AG09319 (cell line): ENCODE data around the gene INPP4B.

Experiments
- DNase-seq: peaks from one replicate; pipeline ENCODE4 v3.0.0-alpha.2; 2010; ENCODE audit warnings: low read depth; ENCODE audit errors: extremely low read depth
- TF ChIP-seq, protein P1 (sequence below): IDR thresholded peaks from 2 replicates; pipeline ENCODE4 v1.5.1; 2011; ENCODE audit warnings: low read depth, mild to moderate bottlenecking, inconsistent platforms, low read length, moderate library complexity

The INPP4B gene

DNA sequence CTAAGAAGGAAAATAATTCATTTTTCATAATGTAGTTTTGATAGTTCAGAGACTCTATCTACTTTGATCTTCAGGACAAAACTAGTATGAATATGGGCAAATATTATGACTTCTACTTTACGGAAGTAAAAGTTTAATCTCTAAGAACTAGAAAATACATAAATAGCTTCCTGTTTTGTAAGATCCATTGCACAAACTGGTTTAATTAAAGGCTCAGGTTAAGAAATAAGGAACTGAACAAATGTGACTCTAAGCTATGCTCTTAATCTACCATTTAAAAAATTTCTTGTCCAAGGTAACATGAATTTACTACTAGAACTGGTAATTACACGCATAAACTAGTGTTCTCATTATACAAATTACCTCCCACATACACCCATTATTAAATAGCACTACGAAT, 360.6 kb downstream of the INPP4B start:
- no peak for DNase-seq
- TF ChIP-seq, protein P1, sequence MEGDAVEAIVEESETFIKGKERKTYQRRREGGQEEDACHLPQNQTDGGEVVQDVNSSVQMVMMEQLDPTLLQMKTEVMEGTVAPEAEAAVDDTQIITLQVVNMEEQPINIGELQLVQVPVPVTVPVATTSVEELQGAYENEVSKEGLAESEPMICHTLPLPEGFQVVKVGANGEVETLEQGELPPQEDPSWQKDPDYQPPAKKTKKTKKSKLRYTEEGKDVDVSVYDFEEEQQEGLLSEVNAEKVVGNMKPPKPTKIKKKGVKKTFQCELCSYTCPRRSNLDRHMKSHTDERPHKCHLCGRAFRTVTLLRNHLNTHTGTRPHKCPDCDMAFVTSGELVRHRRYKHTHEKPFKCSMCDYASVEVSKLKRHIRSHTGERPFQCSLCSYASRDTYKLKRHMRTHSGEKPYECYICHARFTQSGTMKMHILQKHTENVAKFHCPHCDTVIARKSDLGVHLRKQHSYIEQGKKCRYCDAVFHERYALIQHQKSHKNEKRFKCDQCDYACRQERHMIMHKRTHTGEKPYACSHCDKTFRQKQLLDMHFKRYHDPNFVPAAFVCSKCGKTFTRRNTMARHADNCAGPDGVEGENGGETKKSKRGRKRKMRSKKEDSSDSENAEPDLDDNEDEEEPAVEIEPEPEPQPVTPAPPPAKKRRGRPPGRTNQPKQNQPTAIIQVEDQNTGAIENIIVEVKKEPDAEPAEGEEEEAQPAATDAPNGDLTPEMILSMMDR, result no peak

DNA sequence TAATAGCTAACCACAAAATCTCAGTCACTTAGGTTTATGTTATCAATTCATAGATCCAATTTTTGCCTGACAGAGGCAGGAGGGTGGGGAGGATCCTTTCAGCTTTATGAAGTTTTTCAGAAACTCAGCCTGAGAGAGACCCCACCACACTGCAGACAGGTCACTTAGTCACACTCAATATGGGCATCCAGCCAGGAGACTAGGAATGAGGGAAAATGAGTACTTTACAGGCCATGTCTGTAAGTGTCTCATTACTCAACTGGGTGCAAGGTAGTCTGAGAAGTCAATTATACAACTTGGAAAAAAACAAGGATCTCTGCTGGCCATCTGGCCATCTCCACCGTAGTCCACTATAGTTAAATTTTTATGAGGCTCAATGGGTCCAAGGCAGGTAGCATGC, 365.9 kb downstream of the INPP4B start:
- TF ChIP-seq, protein P1, result no peak
- no peak for DNase-seq

DNA sequence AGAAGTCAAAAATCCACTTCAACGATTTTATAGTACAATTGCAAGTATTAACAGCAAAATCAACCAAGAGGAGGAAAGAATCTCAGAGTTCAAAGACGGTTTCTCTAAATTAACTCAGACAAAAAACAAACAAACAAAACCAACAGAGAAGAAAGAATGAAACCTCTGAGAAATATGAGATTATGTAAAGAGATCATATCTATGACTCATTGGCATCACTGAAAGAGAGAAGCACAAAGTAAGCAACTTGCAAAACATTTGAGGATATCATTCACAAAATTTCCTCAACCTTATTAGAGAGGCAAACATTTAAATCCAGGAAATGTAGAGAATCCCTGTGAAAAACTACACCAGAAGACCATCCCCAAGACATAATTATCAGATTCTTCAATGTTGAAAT, 370.4 kb downstream of the INPP4B start:
- no peak for DNase-seq
- TF ChIP-seq, protein P1, result no peak

DNA sequence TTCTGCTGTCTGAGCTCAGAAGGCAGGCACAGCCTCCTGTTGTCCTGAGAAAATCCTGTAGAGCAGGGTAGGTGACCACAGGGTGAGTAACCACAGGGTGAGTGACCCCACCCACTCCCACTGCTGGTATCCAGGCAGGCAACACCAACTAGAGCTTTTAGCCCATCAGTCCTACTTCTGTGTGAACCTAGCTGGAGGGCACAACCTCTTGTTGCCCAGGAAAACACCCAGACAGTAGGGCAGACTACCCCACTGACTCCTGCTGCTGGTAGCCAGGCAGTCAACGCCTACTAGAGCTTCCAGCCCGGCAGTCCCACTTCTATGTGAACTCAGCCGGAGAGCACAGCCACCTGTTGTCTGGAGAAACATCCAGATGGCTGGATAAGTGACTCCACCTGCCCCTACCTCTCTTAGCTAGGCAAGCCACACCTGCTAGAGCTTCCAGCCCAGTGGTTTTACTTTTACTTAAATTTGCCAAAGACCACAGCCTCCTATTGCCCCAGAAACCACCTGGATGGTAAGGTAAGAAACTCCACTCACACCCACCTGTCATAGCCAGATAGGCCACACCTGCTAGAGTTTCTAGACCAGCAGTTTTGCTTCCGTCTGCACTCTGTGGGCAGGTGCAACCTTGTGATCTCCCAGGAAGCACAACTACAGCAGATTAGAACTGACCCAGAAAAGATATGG, 371.6 kb downstream of the INPP4B start:
- DNase-seq, result no peak
- TF ChIP-seq, protein P1, result no peak

DNA sequence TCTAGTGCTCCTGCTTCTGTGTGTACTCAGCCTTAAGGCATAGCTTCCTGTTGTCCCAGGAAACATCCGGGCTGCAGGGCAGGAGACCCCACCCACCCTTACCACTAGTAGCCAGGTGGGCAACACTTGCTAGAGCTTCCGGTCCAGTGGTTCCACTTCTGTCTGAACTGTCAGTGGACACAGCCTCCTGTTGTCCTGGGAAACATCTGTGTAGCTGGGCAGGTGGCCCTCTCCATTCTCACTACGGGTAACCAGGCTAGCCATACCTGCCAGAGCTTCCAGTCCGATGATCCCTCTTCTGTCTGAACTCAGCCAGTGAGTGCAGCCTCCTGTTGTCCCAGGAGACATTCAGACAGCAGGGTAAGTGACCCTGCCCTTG, 372.2 kb downstream of the INPP4B start:
- TF ChIP-seq, protein P1, result no peak
- DNase-seq, result no peak

DNA sequence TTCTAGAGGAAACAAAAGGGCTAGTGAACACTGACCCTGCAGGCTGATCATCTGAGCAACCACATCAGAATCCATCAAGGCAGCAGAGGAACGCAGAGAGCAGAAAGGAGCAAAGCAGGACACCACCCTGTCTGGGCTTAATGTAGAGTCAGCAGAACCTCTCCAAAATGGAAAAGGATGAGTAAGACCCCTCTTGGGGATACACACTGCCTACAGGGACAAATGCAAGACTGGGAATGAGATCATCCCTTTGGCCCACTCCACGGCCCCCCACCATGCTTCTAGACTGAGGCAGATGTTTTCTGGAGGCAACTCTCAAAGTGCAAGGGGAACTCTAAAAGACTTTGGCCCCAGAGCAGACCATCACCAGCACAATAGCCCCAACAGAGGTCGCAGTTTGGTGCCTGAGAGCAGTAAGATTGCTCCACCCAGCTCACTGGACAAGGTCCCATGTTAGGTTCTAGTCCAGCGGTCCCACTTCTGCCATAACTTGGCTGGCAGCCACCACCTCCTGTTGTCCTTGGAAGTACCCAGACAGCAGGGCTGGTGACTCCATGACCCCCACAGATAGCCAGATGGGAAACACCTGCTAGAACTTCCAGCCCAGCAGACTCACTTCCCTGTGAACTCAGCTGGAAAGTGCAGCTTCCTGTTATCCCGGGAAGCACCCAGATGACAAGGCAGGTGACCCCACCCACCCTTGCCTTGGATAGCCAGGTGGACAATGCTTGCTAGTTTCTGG, 372.7 kb downstream of the INPP4B start:
- no peak for DNase-seq
- TF ChIP-seq, protein P1, result no peak

DNA sequence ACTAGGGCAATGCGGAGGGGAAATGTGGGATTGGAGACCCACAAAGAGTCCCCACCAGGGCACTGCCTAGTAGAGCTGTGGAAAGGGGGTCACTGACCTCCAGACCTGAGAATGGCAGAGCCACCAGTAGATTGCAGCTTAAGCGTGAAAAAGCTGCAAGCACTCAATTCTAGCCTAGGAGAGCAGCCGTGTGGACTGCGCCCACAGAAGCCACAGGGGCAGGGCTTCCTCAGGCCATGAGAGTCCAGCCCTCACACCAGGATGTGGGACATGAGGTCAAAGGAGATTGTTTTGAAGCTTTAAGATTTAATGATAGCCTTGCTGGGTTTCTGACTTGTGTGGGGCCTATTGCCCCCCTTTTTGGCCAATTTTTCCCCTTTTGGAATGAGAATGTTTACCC, 379.0 kb downstream of the INPP4B start:
- TF ChIP-seq, protein P1, result no peak

More for the DNA sequence above, 379.0 kb downstream of the INPP4B start:
- no peak for DNase-seq
